MCF 10A (cell line): ENCODE measurements around the gene CLDN16. TPM values are rescaled to one million over a fixed set of nuclear protein-coding genes. Genes with fewer than 3 reads are reported as not detected.

Experiments
- BruUV-seq: library from RNA; stranded (reverse); fragments of 400-500 nt; replicated peaks from 2 replicates; lab custom pipeline; 2021; lab: Mats Ljungman, UMichigan
- CTCF ChIA-PET: fragments of 300-600 bp; sonication (Branson Sonifier 250); formaldehyde crosslinking; extraction: SDS; loops from one replicate; lab custom pipeline; 2021; ENCODE audit warnings: antibody characterized with exemption, inconsistent platforms; lab: Yijun Ruan, JAX
- POLR2A ChIA-PET: fragments of 300-600, 350-650 bp; sonication (Branson Sonifier 250); formaldehyde crosslinking; extraction: SDS; loops from one replicate; lab custom pipeline; 2020; ENCODE audit warnings: antibody characterized with exemption, inconsistent platforms; lab: Yijun Ruan, JAX
- DNase-seq: peaks from one replicate; pipeline ENCODE4 v3.0.0-alpha.2; 2018; ENCODE audit not compliant: unreplicated experiment
- H3K27ac Mint-ChIP-seq: one replicate; pipeline ENCODE4 v1.8.0; 2022; ENCODE audit warnings: mild to moderate bottlenecking, low read depth, mixed read lengths; ENCODE audit not compliant: unreplicated experiment
- H3K27me3 Mint-ChIP-seq: one replicate; pipeline ENCODE4 v1.8.0; 2022; ENCODE audit warnings: mixed read lengths; ENCODE audit not compliant: insufficient read depth, unreplicated experiment
- H3K36me3 Mint-ChIP-seq: one replicate; pipeline ENCODE4 v1.8.0; 2022; ENCODE audit warnings: mild to moderate bottlenecking, moderate library complexity, mixed read lengths; ENCODE audit not compliant: insufficient read depth, unreplicated experiment
- H3K4me1 Mint-ChIP-seq: one replicate; pipeline ENCODE4 v1.8.0; 2022; ENCODE audit warnings: mixed read lengths; ENCODE audit not compliant: insufficient read depth, unreplicated experiment
- H3K4me3 Mint-ChIP-seq: one replicate; pipeline ENCODE4 v1.8.0; 2022; ENCODE audit warnings: mild to moderate bottlenecking, moderate library complexity, mixed read lengths; ENCODE audit not compliant: unreplicated experiment
- H3K9me3 Mint-ChIP-seq: one replicate; pipeline ENCODE4 v1.8.0; 2022; ENCODE audit warnings: mixed read lengths; ENCODE audit not compliant: unreplicated experiment
- CTCF ChIP-seq: fragments of 200-600 bp; IDR thresholded peaks from one replicate; pipeline ENCODE4 v1.8.0; 2022; ENCODE audit warnings: antibody characterized with exemption, mild to moderate bottlenecking; ENCODE audit not compliant: unreplicated experiment
- intact Hi-C: fragments of 100-400 bp; cut with micrococcal nuclease; formaldehyde crosslinking; loops from 2 replicates; pipeline ENCODE4 v1.14.1; 2022
- total RNA-seq: library from RNA; stranded (reverse); gene quantifications from 2 replicates; pipeline ENCODE4 v1.2.3, GENCODE V29; 2022

The CLDN16 gene
- total RNA-seq, 1 experiment from 2014 or later = 0.23 TPM

GRCh38 chr3:190424478-190425439 lies 36.8 kb downstream of the CLDN16 start:
- CTCF ChIA-PET = interaction anchor here (0.6 to 4.2 kb wide), 36 partner anchors 11 to 1880 kb away, joined by 3 to 25 read pairs (median 4); partner anchors contain the start of gene CLDN16
- H3K9me3 Mint-ChIP-seq = no peaks in the 10 kb centered on the region
- POLR2A ChIA-PET = interaction anchor here (0.8 to 3.7 kb wide), 16 partner anchors 11 to 201 kb away, joined by 3 to 15 read pairs (median 5); partner anchors contain the start of genes CLDN1, CLDN16 and IL1RAP
- H3K4me1 Mint-ChIP-seq = no peaks in the 10 kb centered on the region
- H3K27me3 Mint-ChIP-seq = no peaks in the 10 kb centered on the region
- intact Hi-C loops = loop anchor here (1.0 kb wide), 4 partner anchors 40 to 463 kb away; partner anchors contain the start of gene CLDN1
- H3K36me3 Mint-ChIP-seq = peaks cover 7% of the 10 kb centered on the region
- no peak overlapping the region for H3K4me3 Mint-ChIP-seq
- TSS peak; percentile 100 for BruUV-seq
- peak overlapping the region; percentile 71 for H3K27ac Mint-ChIP-seq
- DNase-seq = peak; percentile 83
- TF ChIP-seq CTCF = peak; percentile 64

- no peak for DNase-seq
- no peaks in the 10 kb centered on the region for H3K9me3 Mint-ChIP-seq
- no peak overlapping the region for H3K27ac Mint-ChIP-seq
- intact Hi-C loops = no loop called here
- ChIA-PET POLR2A (interaction anchor here (0.6 to 3.7 kb wide), 10 partner anchors 18 to 625 kb away, joined by 3 to 15 read pairs (median 5); partner anchors contain the start of genes CLDN1 and IL1RAP), CTCF (interaction anchor here (0.7 to 4.2 kb wide), 14 partner anchors 12 to 464 kb away, joined by 3 to 25 read pairs (median 6); partner anchors contain the start of gene IL1RAP)
- no TSS peak for BruUV-seq
- peaks cover 7% of the 10 kb centered on the region for H3K36me3 Mint-ChIP-seq
- no peak overlapping the region for H3K4me3 Mint-ChIP-seq
- TF ChIP-seq CTCF = no peak
- H3K27me3 Mint-ChIP-seq = no peaks in the 10 kb centered on the region
- H3K4me1 Mint-ChIP-seq = no peaks in the 10 kb centered on the region
These were observed 37.9 kb downstream of the CLDN16 start for GRCh38 chr3:190425833-190426232.

GRCh38 chr3:190426806-190427507 lies 39.0 kb downstream of the CLDN16 start:
- no peak overlapping the region for H3K27ac Mint-ChIP-seq
- BruUV-seq = no TSS peak
- peaks cover 2% of the 10 kb centered on the region for H3K4me1 Mint-ChIP-seq
- no peak for TF ChIP-seq CTCF
- intact Hi-C loops = no loop called here
- no peaks in the 10 kb centered on the region for H3K9me3 Mint-ChIP-seq
- ChIA-PET POLR2A (interaction anchor here (1.0 to 2.5 kb wide), 3 partner anchors 17 to 107 kb away, joined by 3 to 8 read pairs (median 6); partner anchors contain the start of gene IL1RAP), CTCF (interaction anchor here (0.7 to 3.3 kb wide), 7 partner anchors 24 to 417 kb away, joined by 3 to 25 read pairs (median 5); no protein-coding TSS in a partner anchor)
- peak; percentile 2 for DNase-seq
- no peak overlapping the region for H3K4me3 Mint-ChIP-seq
- peaks cover 7% of the 10 kb centered on the region for H3K36me3 Mint-ChIP-seq
- H3K27me3 Mint-ChIP-seq = no peaks in the 10 kb centered on the region
